SK-N-SH treated with all-trans-retinoic acid at 6 μM for 48 hours (cell line): Measurements from ENCODE around the gene GRB7.

Source experiments
- ATAC-seq: fragments of 200-7000 bp; cut with Tn5 transposase; 3 replicates; pipeline ENCODE4 v1.9.1; 2020; ENCODE audit warnings: mild to moderate bottlenecking, moderate library complexity
- ARNTL ChIP-seq: fragments of 450-650 bp; formaldehyde crosslinking; IDR thresholded peaks from 2 replicates; pipeline ENCODE4 v1.5.0; 2020; ENCODE audit warnings: low read depth, mild to moderate bottlenecking, moderate library complexity, borderline replicate concordance
- BACH2 ChIP-seq: fragments of 250-450 bp; sonication (Bioruptor Pico); IDR thresholded peaks from 2 replicates; pipeline ENCODE4 v1.9.0; 2021; ENCODE audit warnings: mild to moderate bottlenecking, borderline replicate concordance
- CSDC2 ChIP-seq: fragments of 250-450 bp; sonication (Bioruptor Pico); IDR thresholded peaks from 2 replicates; pipeline ENCODE4 v1.5.0; 2020; ENCODE audit warnings: mild to moderate bottlenecking, moderate library complexity
- ESRRG ChIP-seq: fragments of 250-450 bp; sonication (Bioruptor Pico); IDR thresholded peaks from 2 replicates; pipeline ENCODE4 v1.6.1; 2021; ENCODE audit warnings: mild to moderate bottlenecking
- GLIS3 ChIP-seq: fragments of 250-450 bp; sonication (Bioruptor Pico); IDR thresholded peaks from 2 replicates; pipeline ENCODE4 v1.5.0; 2020; ENCODE audit warnings: mild to moderate bottlenecking, moderate library complexity
- ISL1 ChIP-seq: fragments of 250-450 bp; sonication (Bioruptor Pico); IDR thresholded peaks from 2 replicates; pipeline ENCODE4 v2.1.2; 2022; ENCODE audit warnings: mild to moderate bottlenecking, moderate library complexity
- PPARA ChIP-seq: fragments of 250-450 bp; sonication (Bioruptor Pico); IDR thresholded peaks from 2 replicates; pipeline ENCODE4 v1.5.0; 2020; ENCODE audit warnings: mild to moderate bottlenecking, borderline replicate concordance
- RARB ChIP-seq: fragments of 250-450 bp; sonication (Bioruptor Pico); IDR thresholded peaks from 2 replicates; pipeline ENCODE4 v1.8.0; 2021; ENCODE audit warnings: mild to moderate bottlenecking, moderate library complexity
- SNAI2 ChIP-seq: fragments of 250-450 bp; sonication (Bioruptor Pico); IDR thresholded peaks from 2 replicates; pipeline ENCODE4 v1.5.0; 2020; ENCODE audit warnings: mild to moderate bottlenecking, moderate library complexity
- TCF4 ChIP-seq: fragments of 250-450 bp; sonication (Bioruptor Pico); IDR thresholded peaks from 2 replicates; pipeline ENCODE4 v1.8.0; 2021; ENCODE audit warnings: mild to moderate bottlenecking, moderate library complexity, borderline replicate concordance
- TOX ChIP-seq: fragments of 250-450 bp; sonication (Bioruptor Pico); IDR thresholded peaks from 2 replicates; pipeline ENCODE4 v1.8.0; 2021; ENCODE audit warnings: mild to moderate bottlenecking, moderate library complexity, borderline replicate concordance
- ZFP3 ChIP-seq: fragments of 250-450 bp; sonication (Bioruptor Pico); IDR thresholded peaks from 2 replicates; pipeline ENCODE4 v1.5.0; 2020; ENCODE audit warnings: mild to moderate bottlenecking, moderate library complexity
- ZFP30 ChIP-seq: fragments of 450-650 bp; formaldehyde crosslinking; IDR thresholded peaks from 2 replicates; pipeline ENCODE4 v1.5.0; 2022; ENCODE audit warnings: mild to moderate bottlenecking, moderate library complexity
- ZNF565 ChIP-seq: fragments of 450-650 bp; formaldehyde crosslinking; conservative IDR thresholded peaks from 2 replicates; pipeline ENCODE4 v1.5.0; 2020; ENCODE audit warnings: low read depth, mild to moderate bottlenecking, moderate library complexity
- ZNF70 ChIP-seq: fragments of 450-650 bp; formaldehyde crosslinking; IDR thresholded peaks from 2 replicates; pipeline ENCODE4 v1.5.0; 2020; ENCODE audit warnings: mild to moderate bottlenecking, moderate library complexity
- ZNF8 ChIP-seq: fragments of 450-650 bp; formaldehyde crosslinking; IDR thresholded peaks from 2 replicates; pipeline ENCODE4 v1.5.0; 2020; ENCODE audit warnings: mild to moderate bottlenecking, moderate library complexity
- TF ChIP-seq, protein P1 (sequence below): fragments of 250-450 bp; sonication (Bioruptor Pico); IDR thresholded peaks from 2 replicates; pipeline ENCODE4 v1.8.0; 2021; ENCODE audit warnings: low read depth, mild to moderate bottlenecking, moderate library complexity, borderline replicate concordance
- TF ChIP-seq, protein P2 (sequence below): fragments of 250-450 bp; sonication (Bioruptor Pico); IDR thresholded peaks from 2 replicates; pipeline ENCODE4 v1.5.1; 2020; ENCODE audit warnings: low read depth, mild to moderate bottlenecking, moderate library complexity
- TF ChIP-seq, protein P3 (sequence below): fragments of 250-450 bp; sonication (Bioruptor Pico); IDR thresholded peaks from 2 replicates; pipeline ENCODE4 v1.8.0; 2020; ENCODE audit warnings: mild to moderate bottlenecking, moderate library complexity, borderline replicate concordance

The GRB7 gene

DNA sequence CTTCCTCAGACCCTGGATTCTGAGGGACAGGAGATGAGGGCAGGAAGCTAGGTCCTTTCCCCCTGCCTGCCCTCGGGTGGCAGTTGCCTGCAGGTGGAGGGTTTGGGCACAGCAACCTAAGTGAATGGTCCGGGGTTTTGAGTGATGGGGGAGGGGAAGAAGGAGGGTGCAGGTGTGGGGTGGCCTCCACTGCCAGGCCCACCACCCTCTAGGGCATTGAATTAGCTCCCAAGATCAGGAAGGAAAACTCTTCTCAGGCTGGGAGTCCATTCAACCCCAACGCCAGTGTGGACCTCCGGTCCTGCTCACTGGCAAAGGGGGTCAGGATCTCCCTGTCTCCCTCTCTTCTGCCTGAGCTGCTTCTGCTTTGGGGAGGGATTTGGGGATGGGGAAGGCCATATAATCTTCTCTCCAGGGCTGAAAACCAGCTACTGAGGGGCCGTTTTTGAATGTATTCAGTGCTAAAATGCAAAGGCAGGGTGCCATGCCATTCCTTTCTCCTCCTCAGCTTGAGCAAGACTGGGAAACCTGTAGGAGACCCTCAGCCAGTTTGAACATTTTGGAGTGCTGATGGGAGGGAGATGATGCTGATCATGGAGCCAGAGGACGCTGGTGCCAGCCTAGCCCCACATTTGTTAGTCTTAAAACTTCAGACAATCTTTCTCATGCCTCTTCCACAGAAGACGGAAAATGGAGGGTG is 18.8 kb downstream of the GRB7 start (continued):
- TF ChIP-seq SNAI2, result no peak

DNA sequence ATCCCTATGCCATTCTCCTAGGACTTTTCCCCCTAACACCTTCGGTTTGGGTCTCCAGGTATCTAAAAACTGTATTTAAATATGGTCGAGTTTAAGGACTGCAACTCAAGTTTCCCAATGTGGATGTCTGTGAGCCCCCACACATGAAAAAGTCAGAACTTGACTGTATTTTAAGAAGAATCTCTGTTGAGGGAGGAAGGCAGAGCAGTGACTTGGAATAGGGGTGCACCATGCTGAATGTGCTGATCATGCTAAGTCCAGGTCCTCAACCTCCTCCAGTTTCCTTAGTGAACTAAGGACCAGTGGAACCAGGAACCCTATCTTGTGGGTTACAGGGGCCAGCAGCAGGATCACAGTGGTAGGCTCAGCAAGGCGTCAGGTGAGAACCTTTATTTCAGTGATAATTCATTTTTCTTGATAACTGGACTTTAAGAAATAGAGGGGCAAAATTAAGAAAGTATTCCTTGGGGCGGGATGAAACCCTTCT is 19.5 kb downstream of the GRB7 start:
- ATAC-seq, result no peak
- no peak for TF ChIP-seq PPARA (CRISPR knock-in tag)
- TF ChIP-seq ZFP30, result no peak
- no peak for TF ChIP-seq ZNF70 (CRISPR knock-in tag)
- no peak for TF ChIP-seq ESRRG (CRISPR knock-in tag)
- TF ChIP-seq ZFP3, result no peak
- TF ChIP-seq ZNF8 (CRISPR knock-in tag), result no peak
- no peak for TF ChIP-seq RARB
- no peak for TF ChIP-seq SNAI2
- TF ChIP-seq, protein P1, sequence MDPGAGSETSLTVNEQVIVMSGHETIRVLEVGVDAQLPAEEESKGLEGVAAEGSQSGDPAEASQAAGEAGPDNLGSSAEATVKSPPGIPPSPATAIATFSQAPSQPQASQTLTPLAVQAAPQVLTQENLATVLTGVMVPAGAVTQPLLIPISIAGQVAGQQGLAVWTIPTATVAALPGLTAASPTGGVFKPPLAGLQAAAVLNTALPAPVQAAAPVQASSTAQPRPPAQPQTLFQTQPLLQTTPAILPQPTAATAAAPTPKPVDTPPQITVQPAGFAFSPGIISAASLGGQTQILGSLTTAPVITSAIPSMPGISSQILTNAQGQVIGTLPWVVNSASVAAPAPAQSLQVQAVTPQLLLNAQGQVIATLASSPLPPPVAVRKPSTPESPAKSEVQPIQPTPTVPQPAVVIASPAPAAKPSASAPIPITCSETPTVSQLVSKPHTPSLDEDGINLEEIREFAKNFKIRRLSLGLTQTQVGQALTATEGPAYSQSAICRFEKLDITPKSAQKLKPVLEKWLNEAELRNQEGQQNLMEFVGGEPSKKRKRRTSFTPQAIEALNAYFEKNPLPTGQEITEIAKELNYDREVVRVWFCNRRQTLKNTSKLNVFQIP, result no peak
- TF ChIP-seq, protein P2, sequence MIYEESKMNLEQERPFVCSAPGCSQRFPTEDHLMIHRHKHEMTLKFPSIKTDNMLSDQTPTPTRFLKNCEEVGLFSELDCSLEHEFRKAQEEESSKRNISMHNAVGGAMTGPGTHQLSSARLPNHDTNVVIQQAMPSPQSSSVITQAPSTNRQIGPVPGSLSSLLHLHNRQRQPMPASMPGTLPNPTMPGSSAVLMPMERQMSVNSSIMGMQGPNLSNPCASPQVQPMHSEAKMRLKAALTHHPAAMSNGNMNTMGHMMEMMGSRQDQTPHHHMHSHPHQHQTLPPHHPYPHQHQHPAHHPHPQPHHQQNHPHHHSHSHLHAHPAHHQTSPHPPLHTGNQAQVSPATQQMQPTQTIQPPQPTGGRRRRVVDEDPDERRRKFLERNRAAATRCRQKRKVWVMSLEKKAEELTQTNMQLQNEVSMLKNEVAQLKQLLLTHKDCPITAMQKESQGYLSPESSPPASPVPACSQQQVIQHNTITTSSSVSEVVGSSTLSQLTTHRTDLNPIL, result no peak
- no peak for TF ChIP-seq ARNTL (CRISPR knock-in tag)
- TF ChIP-seq, protein P3, sequence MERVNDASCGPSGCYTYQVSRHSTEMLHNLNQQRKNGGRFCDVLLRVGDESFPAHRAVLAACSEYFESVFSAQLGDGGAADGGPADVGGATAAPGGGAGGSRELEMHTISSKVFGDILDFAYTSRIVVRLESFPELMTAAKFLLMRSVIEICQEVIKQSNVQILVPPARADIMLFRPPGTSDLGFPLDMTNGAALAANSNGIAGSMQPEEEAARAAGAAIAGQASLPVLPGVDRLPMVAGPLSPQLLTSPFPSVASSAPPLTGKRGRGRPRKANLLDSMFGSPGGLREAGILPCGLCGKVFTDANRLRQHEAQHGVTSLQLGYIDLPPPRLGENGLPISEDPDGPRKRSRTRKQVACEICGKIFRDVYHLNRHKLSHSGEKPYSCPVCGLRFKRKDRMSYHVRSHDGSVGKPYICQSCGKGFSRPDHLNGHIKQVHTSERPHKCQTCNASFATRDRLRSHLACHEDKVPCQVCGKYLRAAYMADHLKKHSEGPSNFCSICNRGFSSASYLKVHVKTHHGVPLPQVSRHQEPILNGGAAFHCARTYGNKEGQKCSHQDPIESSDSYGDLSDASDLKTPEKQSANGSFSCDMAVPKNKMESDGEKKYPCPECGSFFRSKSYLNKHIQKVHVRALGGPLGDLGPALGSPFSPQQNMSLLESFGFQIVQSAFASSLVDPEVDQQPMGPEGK, result no peak
- no peak for TF ChIP-seq CSDC2 (CRISPR knock-in tag)
- TF ChIP-seq GLIS3 (CRISPR knock-in tag), result no peak

DNA sequence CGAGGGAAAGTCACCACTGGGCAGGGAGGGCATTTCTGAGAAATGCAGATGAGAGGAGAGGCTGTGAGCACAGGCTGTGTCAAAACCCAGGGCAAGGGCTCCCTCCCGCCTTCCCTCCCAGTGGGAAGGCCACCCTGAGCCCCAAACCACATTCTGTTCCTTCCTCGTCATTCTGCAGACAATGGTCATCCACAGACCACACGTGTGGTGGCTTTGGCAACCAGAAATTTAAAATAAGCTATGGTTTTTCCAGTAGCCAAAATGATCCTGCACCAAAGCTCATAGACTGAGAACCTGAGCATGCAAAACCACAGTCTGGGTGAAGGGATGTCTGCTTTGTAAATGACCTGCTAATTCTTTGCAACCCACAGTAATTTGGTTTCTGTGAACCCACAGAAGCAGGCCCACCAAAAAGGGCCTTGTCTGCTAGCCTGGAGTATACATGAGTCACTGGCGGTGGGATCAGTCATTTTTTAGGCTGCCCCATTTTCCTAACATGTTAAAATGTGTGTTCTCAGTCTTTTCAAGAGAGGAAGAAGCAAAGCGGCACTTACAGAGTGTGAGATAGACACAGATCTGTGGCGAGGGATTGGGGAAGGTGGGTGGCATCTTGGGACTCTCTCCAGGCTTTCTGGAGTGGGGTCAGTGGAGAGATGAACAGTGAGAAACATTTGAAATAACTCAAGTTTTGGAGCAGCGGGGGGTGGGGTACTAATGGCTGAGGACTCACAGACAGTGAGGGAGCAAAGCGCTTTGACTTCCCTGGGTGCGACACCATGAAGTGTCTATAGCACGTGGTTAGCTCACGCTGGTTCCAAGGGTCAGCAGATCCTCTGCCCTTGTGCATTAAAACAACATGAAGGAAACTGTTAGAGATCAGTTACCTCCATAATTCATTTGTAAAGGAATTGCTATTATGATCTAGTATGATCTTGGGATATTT is 20.5 kb downstream of the GRB7 start:
- ATAC-seq, result no peak
- TF ChIP-seq, protein P3, result no peak
- no peak for TF ChIP-seq ZFP30
- no peak for TF ChIP-seq RARB
- no peak for TF ChIP-seq TCF4 (CRISPR knock-in tag)
- TF ChIP-seq, protein P1, result no peak
- no peak for TF ChIP-seq ZNF565 (CRISPR knock-in tag)
- no peak for TF ChIP-seq BACH2
- no peak for TF ChIP-seq PPARA (CRISPR knock-in tag)
- no peak for TF ChIP-seq ESRRG (CRISPR knock-in tag)
- TF ChIP-seq ISL1 (CRISPR knock-in tag), result no peak
- TF ChIP-seq TOX (CRISPR knock-in tag), result no peak
- TF ChIP-seq ZNF8 (CRISPR knock-in tag), result no peak
- TF ChIP-seq, all 23 proteins: peak for 0

DNA sequence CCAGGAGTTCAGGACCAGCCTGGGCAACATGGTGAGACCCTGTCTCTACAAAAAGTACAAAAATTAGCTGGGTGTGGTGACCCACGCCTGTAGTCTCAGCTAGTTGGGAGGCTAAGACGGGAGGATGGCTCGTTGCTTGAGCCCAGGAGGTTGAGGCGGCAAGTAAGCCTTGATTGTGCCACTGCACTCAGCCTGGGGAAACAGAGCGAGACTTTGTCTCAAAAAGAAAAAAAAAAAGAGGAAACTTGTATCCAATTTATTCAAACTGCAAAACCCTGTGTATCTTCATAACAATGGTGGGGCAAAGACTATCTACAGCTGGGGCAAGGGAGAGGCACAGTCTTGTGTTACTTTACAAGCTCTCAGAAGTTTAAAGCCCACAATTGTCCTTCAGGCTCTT is 21.5 kb downstream of the GRB7 start:
- TF ChIP-seq ZNF565 (CRISPR knock-in tag), result no peak
- ATAC-seq, result no peak
